ENCODE measurements around the gene PAX3. TPM values are rescaled to one million over a fixed set of nuclear protein-coding genes. Genes with fewer than 3 reads are reported as not detected.
A peak's percentile ranks its signal among the peaks of the same experiment; 100 is the strongest.

The PAX3 gene
- total RNA-seq, 8 experiments from 2014 or later = 0.05 to 56.1 (median 0.71) TPM

DNA sequence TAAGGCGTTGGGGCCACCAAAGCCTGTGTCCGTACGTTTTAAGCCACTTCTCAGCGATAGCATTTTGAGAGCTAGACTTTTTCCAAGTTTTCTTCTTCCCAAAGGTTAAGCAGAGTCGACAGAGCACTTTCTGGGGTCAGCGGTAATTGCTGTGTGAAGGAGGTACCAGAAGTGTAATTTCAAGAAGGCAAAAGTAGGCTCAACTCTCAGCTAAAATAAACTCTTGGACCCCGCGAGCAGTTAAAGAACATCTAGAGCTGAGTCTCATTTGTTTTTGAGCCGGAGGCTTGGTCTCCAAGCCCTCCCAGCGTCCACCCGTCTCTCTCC is 1.9 kb upstream of the PAX3 start:
- ATAC-seq (replicated peaks in 6 of 8) = no peak
- WGBS, 10 experiments = 0 to 78% (median 5%) methylated on average over 3 to 11 of the region's 11 CpGs; no CpG with 5 or more reads in 2 of the 10 experiments
- H3K27ac ChIP-seq = no peak overlapping the region
- in situ Hi-C loops (cut with MboI; ENCODE audit: low pct_unique_long_range_greater_than_20kb in 2 of 9, low sequenced_read_pairs in 9 of 9, unreplicated experiment in 9 of 9) = loop anchor here in 4 of 9 experiments (25.0 kb wide), 2 partner anchors 238 to 262 kb away; no protein-coding TSS in a partner anchor
- H3K4me3 ChIP-seq = no peak overlapping the region
- peaks cover 0 to 4% of the 10 kb centered on the region in 2 donors for H3K4me1 ChIP-seq (replicated peaks in 1 of 2)

DNA sequence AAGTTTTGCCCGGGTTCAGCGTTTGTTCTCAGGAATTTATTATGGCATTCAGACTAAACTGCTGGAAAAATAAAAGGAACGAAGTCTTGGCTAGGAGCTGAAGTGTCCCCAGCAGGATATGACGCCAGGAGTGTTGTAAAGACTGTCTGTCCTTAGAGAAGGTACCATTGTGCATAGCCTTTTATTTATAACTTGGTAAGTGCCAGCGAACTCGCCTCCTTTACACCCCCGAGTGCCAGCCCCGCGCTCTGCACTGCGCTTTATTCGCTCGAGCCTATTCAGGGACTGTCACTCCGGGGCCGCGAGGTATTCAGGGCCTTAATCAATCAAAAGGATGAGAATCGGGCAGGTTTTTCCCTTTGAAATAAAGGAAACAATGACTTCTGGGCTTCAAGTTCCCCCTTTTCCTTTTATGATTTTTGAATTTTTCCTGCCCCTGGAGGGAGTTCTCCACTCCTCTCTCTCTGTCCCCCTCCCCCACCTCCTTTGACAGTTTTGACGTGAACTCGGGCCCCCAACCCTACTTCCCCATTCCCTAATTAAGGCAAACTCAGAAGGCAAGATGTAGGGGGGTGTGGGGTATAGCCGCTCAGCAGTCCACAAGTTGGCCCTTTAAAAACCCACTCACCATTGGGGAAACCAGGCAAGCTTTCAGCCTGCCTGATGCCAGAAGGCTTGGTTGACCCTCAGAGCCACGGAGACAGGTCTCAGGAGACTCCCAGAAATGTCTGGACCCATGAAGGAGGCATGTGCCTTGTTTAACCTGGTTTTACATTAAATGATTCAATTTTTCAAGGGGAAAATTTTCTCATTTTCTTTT is 1.3 kb upstream of the PAX3 start:
- in situ Hi-C loops (cut with MboI; ENCODE audit: low pct_unique_long_range_greater_than_20kb in 2 of 9, low sequenced_read_pairs in 9 of 9, unreplicated experiment in 9 of 9) = loop anchor here in 4 of 9 experiments (25.0 kb wide), 2 partner anchors 238 to 262 kb away; no protein-coding TSS in a partner anchor
- 0 to 13% (median 4%) methylated on average over 3 to 14 of the region's 20 CpGs; no CpG with 5 or more reads in 1 of the 10 experiments for WGBS, 10 experiments
- Histone ChIP-seq H3K4me3 (no peak overlapping the region), H3K4me1 (replicated peaks in 1 of 2) (no peaks in the 10 kb centered on the region), H3K27ac (no peak overlapping the region)
- no peak for ATAC-seq (replicated peaks in 6 of 8)

DNA sequence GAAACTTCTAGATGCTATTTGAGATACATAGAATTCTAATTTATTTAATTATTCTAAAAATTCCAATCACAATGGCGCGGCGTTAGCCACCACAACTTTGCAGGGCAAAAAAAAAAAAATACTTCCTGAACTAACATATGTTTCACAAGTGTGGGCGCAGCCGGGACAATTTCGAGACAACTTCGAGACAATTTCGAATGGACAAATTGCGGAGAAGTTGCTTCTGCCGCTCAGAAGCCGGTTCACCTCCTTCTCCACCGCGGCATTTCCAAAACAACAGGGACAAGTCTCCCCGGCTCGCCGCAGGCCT is 842 bp downstream of the PAX3 start:
- no peak for ATAC-seq (replicated peaks in 6 of 8)
- in situ Hi-C loops (cut with MboI; ENCODE audit: low pct_unique_long_range_greater_than_20kb in 2 of 9, low sequenced_read_pairs in 9 of 9, unreplicated experiment in 9 of 9) = no loop called here
- Histone ChIP-seq H3K27ac (no peak overlapping the region), H3K4me3 (no peak overlapping the region), H3K4me1 (replicated peaks in 1 of 2) (no peaks in the 10 kb centered on the region)
- 0 to 61% (median 13%) methylated on average over 1 to 14 of the region's 16 CpGs; no CpG with 5 or more reads in 2 of the 10 experiments for WGBS, 10 experiments

DNA sequence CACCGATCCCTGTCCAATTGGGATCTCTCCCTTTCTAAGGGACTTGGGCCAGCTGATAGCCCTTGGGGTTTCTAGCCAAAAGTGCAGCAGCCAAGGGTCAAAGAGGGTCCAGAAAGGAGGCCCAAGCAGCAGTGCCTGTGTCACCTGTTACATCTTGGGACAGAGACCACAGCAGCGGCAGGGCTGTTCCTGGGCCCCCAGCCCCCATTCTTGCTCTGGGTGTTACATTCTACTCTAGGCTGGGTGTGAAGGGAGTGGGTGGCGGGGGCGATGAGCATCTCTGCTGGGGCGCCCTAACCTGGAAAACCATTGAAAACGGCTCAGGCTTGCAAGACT is 1.2 kb downstream of the PAX3 start:
- WGBS, 10 experiments = 0 to 83% (median 12%) methylated on average over 1 to 5 of the region's 6 CpGs; no CpG with 5 or more reads in 3 of the 10 experiments
- Histone ChIP-seq H3K27ac (no peak overlapping the region), H3K4me3 (no peak overlapping the region), H3K4me1 (replicated peaks in 1 of 2) (no peaks in the 10 kb centered on the region)
- in situ Hi-C loops (cut with MboI; ENCODE audit: low pct_unique_long_range_greater_than_20kb in 2 of 9, low sequenced_read_pairs in 9 of 9, unreplicated experiment in 9 of 9) = no loop called here
- no peak for ATAC-seq (replicated peaks in 6 of 8)

DNA sequence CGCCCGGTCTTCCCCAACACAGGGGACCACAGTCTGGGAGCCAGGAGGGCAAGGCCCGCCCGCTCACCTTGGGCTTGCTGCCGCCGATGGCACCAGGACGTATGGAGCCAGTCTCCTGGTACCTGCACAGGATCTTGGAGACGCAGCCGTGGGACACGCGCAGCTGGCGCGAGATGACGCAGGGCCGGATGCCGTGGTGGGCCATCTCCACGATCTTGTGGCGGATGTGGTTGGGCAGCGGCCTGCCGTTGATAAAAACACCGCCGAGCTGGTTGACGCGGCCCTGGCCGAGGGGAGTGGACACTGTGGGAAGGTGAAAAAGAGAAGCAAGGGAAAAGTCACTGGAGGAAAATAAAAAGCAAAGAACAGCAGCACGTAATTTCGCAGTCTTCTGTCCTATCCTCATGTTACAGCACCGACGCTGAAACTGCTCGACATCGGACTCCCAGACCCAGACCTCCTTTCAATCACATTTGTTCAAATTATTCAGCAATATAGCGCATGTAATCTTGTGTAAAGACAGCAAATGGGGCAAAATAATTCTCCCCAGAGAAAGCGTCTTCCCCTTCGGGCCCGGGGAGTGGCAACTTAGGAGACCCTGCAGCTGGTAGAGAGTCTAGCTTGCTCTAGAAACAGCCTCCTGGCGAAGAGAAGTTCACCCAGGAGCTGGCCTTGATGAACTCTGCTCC is 1.7 kb downstream of the PAX3 start:
- H3K4me3 ChIP-seq = no peak overlapping the region
- H3K27ac ChIP-seq = no peak overlapping the region
- no peaks in the 10 kb centered on the region for H3K4me1 ChIP-seq (replicated peaks in 1 of 2)
- 0 to 97% (median 27%) methylated on average over 2 to 21 of the region's 36 CpGs; no CpG with 5 or more reads in 1 of the 10 experiments for WGBS, 10 experiments
- in situ Hi-C loops (cut with MboI; ENCODE audit: low pct_unique_long_range_greater_than_20kb in 2 of 9, low sequenced_read_pairs in 9 of 9, unreplicated experiment in 9 of 9) = no loop called here
- ATAC-seq (replicated peaks in 6 of 8) = no peak

DNA sequence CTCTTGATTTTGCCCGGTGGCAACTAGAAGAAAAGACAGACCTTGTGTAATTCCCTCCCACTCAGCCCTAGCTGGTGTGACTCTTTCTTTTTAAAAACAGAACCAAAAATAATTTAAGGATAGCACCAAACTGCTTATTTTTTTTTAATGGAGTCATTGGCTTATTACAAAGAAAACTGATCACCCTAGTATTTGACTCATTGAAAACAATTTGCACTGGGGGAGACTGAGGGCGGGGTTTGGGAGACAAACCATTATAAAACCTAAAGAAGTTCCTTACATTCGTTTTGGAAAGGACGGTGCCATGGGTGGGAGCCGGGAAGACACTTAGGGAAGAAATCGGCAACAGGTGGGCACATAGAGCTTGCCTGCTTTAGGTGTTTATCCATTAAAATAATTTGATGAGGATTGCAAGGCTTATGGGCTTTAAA is 2.5 kb downstream of the PAX3 start:
- Histone ChIP-seq H3K27ac (no peak overlapping the region), H3K4me3 (no peak overlapping the region), H3K4me1 (replicated peaks in 1 of 2) (no peaks in the 10 kb centered on the region)
- 0 to 93% (median 17%) methylated on average over 1 to 6 of the region's 6 CpGs for WGBS, 10 experiments
- in situ Hi-C loops (cut with MboI; ENCODE audit: low pct_unique_long_range_greater_than_20kb in 2 of 9, low sequenced_read_pairs in 9 of 9, unreplicated experiment in 9 of 9) = no loop called here
- ATAC-seq (replicated peaks in 6 of 8) = no peak

DNA sequence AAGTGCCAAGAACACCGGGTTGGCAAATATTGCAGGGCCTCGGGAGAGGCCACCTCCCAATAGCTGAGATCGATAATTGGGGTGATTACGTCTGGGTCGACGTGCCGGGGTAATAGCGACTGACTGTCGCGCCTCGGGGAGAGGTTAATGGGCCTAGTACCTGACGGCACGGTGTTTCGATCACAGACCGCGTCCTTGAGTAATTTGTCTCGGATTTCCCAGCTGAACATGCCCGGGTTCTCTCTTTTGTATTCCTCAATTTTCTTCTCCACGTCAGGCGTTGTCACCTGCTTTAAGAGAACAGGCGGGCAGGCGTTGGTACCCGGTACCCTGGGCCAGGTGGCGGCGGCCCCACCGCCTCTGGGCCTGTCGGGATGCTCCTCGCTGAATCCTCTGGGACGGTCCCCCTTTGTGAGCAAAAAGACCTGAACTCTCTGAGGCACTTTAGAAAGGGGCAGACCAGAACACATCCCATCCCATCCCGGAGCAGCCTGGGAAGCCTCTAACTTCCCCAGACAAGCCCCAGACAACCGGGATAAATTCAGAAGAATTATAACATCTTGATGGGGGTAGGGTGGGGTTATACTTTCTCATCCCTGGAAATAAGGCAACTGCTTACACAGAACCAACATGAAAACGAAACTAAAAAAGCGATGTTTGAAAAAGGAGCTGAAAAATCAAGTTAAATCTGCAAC is 3.3 kb downstream of the PAX3 start:
- Histone ChIP-seq H3K4me3 (no peak overlapping the region), H3K27ac (no peak overlapping the region), H3K4me1 (replicated peaks in 1 of 2) (peaks cover 0 to 3% of the 10 kb centered on the region in 2 donors)
- 0 to 40% (median 11%) methylated on average over 2 to 29 of the region's 33 CpGs; no CpG with 5 or more reads in 1 of the 10 experiments for WGBS, 10 experiments
- no peak for ATAC-seq (replicated peaks in 6 of 8)
- in situ Hi-C loops (cut with MboI; ENCODE audit: low pct_unique_long_range_greater_than_20kb in 2 of 9, low sequenced_read_pairs in 9 of 9, unreplicated experiment in 9 of 9) = no loop called here

DNA sequence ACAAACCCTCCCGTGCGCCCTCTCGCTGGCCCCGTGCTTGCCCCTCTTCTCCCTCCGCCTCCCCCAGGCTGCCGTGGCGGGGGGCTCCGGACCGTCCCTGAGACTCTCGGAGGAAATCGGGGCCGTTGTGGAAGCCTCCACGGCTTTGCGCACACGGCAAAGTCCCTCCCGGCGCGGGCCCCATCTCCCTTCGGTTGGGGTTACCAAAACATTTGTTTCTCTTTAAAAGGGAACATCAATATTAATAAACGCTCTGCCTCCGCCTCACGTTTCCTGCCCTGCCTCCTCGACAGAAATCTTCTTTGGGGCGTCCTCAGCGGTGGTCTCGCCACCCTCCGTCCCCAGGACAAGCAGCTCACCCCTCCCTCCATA is 3.8 kb downstream of the PAX3 start:
- WGBS, 10 experiments = 0 to 20% (median 0%) methylated on average over 1 to 4 of the region's 27 CpGs; no CpG with 5 or more reads in 4 of the 10 experiments
- Histone ChIP-seq H3K27ac (no peak overlapping the region), H3K4me3 (no peak overlapping the region), H3K4me1 (replicated peaks in 1 of 2) (peaks cover 0 to 3% of the 10 kb centered on the region in 2 donors)
- in situ Hi-C loops (cut with MboI; ENCODE audit: low pct_unique_long_range_greater_than_20kb in 2 of 9, low sequenced_read_pairs in 9 of 9, unreplicated experiment in 9 of 9) = no loop called here
- ATAC-seq (replicated peaks in 6 of 8) = no peak

DNA sequence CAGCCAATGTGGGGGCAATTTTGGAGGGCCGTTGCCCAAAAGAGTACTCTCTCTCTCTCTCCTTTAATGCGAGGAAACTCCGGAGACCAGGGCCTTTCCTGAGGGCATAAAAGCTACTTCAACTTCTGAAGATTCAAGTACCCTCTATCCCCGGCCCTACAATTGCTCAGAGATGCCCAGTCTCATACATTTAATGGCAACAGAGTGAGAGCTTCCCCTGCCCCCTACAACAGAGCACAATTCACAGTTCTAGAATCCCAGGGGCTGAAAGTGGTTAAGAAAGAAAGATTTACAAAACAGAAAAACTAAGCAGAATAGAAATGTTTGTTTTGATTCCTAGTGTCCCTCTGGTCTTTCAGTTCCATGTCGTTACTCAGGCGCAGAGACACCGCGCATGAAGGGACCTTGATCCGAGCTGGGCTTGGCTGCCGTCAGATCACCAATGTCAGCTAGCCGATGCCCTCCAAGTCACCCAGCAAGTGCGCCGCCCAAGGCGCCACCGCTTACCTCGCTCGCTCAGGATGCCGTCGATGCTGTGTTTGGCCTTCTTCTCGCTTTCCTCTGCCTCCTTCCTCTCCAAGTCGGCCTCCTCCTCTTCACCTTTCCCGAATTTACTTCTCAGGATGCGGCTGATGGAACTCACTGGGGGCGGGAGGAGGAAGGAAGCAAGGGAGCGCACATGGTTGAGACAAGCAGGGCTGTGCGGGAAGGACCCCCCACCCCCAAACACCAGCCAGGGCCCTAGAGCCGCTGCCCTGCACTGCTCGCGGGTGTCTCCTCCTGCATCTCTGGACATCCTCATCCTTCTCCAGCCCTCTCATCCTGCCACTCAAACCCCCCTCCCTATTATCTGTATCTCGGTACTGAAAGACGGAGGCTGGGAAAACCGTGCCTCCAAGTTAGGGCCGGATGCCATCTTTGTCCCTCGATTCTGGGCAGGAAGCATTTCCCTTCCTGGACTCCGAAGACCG is 4.9 kb downstream of the PAX3 start:
- no peak overlapping the region for H3K27ac ChIP-seq
- in situ Hi-C loops (cut with MboI; ENCODE audit: low pct_unique_long_range_greater_than_20kb in 2 of 9, low sequenced_read_pairs in 9 of 9, unreplicated experiment in 9 of 9) = no loop called here
- no peak overlapping the region for H3K4me3 ChIP-seq

DNA sequence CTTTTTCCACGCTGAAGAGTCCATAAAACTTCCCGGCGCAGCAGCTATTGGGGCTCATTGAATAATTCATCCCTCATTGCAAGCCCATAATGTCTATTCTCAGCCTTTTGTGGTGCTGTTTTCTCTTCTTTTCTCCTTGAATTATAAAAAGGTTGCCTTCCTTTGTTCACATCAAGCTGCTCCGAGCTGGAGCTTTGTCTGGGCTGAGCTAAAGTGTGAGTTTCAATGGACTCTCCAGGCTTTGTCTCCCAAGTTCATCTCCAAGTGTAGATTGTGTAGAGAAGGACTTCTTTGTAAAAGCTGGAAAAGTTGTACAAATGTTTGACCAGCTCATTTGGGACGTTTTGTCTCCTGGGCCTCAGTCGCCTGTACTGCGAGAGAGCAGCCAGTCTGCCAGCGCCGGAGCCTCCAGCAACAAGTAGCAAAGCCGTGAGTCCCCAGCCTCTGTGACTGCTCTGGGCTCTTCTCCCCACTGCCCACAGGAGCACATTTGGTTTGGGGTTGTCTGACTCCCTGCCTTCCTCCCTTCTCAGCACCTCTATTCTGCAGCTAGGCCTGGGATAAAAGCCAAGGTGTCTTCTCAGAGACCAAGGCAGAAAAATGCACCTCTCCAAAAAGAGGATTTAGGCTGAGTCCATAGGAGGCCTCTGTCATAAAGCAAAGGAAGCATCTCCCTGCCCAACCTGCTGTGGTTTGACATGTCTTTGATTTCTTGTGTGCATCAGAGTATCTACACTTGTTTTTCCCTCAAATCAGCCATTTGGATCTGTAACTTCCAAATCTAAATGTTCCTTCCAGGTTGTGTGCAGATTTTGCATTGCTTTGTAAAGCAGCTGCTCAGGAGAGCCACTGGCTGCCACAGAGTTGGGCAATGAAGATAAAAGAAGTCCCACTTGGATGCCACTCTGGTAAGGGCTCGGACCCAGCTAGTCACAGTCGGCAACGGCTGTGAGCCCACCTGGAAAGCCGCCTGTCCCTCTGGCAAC is 6.4 kb downstream of the PAX3 start:
- H3K4me1 ChIP-seq (replicated peaks in 1 of 2) = peaks cover 0 to 3% of the 10 kb centered on the region in 2 donors
- WGBS, 10 experiments = 0 to 100% (median 11%) methylated on average over 1 to 10 of the region's 14 CpGs; no CpG with 5 or more reads in 2 of the 10 experiments
- in situ Hi-C loops (cut with MboI; ENCODE audit: low pct_unique_long_range_greater_than_20kb in 2 of 9, low sequenced_read_pairs in 9 of 9, unreplicated experiment in 9 of 9) = no loop called here

More for the DNA sequence above, 4.9 kb downstream of the PAX3 start:
- ATAC-seq (replicated peaks in 6 of 8) = no peak
- 8 to 94% (median 23%) methylated on average over 4 to 13 of the region's 36 CpGs; no CpG with 5 or more reads in 1 of the 10 experiments for WGBS, 10 experiments
- H3K4me1 ChIP-seq (replicated peaks in 1 of 2) = peaks cover 0 to 3% of the 10 kb centered on the region in 2 donors

DNA sequence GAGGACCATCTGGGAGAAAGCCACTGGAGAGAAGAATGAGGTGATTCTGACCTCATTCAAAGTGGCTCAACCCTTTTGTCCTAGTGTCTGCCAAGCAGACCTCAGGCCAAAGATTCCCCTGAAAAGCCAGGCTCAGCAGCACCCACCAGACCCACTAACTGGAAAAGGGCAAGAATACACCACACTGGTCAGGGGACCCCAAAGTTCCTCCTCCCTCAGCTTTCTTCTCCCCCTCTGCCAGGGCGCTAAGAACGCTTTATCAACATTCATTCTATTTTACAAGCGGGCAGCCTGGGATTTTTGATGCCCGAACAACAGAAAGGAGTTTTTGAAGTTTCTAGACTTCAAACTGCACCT is 7.3 kb downstream of the PAX3 start:
- ATAC-seq (replicated peaks in 6 of 8) = no peak
- WGBS, 10 experiments = 9 to 100% (median 33%) methylated on average over 1 to 4 of the region's 4 CpGs; no CpG with 5 or more reads in 5 of the 10 experiments
- H3K4me3 ChIP-seq = no peak overlapping the region
- in situ Hi-C loops (cut with MboI; ENCODE audit: low pct_unique_long_range_greater_than_20kb in 2 of 9, low sequenced_read_pairs in 9 of 9, unreplicated experiment in 9 of 9) = no loop called here
- H3K27ac ChIP-seq = no peak overlapping the region
- H3K4me1 ChIP-seq (replicated peaks in 1 of 2) = peaks cover 0 to 3% of the 10 kb centered on the region in 2 donors

More for the DNA sequence above, 6.4 kb downstream of the PAX3 start:
- ATAC-seq (replicated peaks in 6 of 8) = peak in 3 of 8 experiments; percentile 20 to 54 (median 26)
- Histone ChIP-seq H3K27ac (no peak overlapping the region), H3K4me3 (no peak overlapping the region)
